Vagina (tissue), 2 donors: ENCODE results near the gene CTCFL. TPM values are rescaled to one million over a fixed set of nuclear protein-coding genes. Genes with fewer than 3 reads are reported as not detected.

Experiments
- DNase-seq, 2 donors: peaks; one replicate each; pipeline ENCODE4 v3.0.0-alpha.2; 2017; ENCODE audit errors: extremely low spot score in 2 of 2
- H3K27ac ChIP-seq: fragments of 200-600 bp; sonication (generic); one replicate; pipeline ENCODE4 v1.5.1; 2019
- H3K27me3 ChIP-seq: fragments of 200-600 bp; sonication (generic); one replicate; pipeline ENCODE4 v1.5.1; 2019
- H3K36me3 ChIP-seq, 2 donors: fragments of 200-600 bp; sonication (generic); one replicate each; pipeline ENCODE4 v1.5.1; 2017 to 2019
- H3K4me1 ChIP-seq: fragments of 200-600 bp; sonication (generic); one replicate; pipeline ENCODE4 v1.5.1; 2019
- H3K4me3 ChIP-seq, 2 donors: fragments of 200-600 bp; sonication (generic); 1 replicate in 1 of 2; 2 replicates in 1 of 2; pipeline ENCODE4 v1.5.1; 2016 to 2019
- H3K9me3 ChIP-seq: fragments of 200-600 bp; sonication (generic); one replicate; pipeline ENCODE4 v1.5.1; 2019
- CTCF ChIP-seq, 3 experiments: fragments of 450-650 bp in 2 of 3; fragments of 200-600 bp in 1 of 3; sonication (generic) in 1 of 3; IDR thresholded peaks; one replicate each; pipeline ENCODE4 v1.5.1; 2017 to 2019; ENCODE audit warnings: antibody characterized with exemption in 3 of 3, mild to moderate bottlenecking in 2 of 3, moderate library complexity in 2 of 3
- POLR2A ChIP-seq, 2 donors: fragments of 450-650 bp; IDR thresholded peaks; one replicate each; pipeline ENCODE4 v1.6.1; 2017; ENCODE audit warnings: antibody characterized with exemption in 2 of 2, mild to moderate bottlenecking in 2 of 2, moderate library complexity in 2 of 2
- POLR2AphosphoS5 ChIP-seq, 2 donors: sonication (generic); formaldehyde crosslinking; IDR thresholded peaks; one replicate each; pipeline ENCODE4 v1.9.0; 2017; ENCODE audit warnings: antibody characterized with exemption in 2 of 2, mild to moderate bottlenecking in 2 of 2, low read depth in 1 of 2; ENCODE audit not compliant: insufficient read depth in 1 of 2
- intact Hi-C: fragments of 100-400 bp; cut with DNase I; formaldehyde crosslinking; loops from one replicate; pipeline ENCODE4 v1.15.1; 2023
- total RNA-seq: library from RNA; depleted of rRNA; stranded (reverse); fragments of >200 nt; gene quantifications from one replicate; pipeline ENCODE4 v1.2.3, GENCODE V29; 2016

Gene CTCFL
- total RNA-seq, 1 donor from 2014 or later: not detected

GRCh38 chr20:57458400-57459160 lies 66.4 kb downstream of the CTCFL start:
- H3K9me3 ChIP-seq: no peaks in the 10 kb centered on the region
- no peak for DNase-seq
- TF ChIP-seq POLR2AphosphoS5 (IDR thresholded peaks at IDR 0.05; ENCODE audit: insufficient read depth in 1 of 2, low read depth in 1 of 2) (no peak), POLR2A (IDR thresholded peaks at IDR 0.05) (no peak), CTCF (IDR thresholded peaks at IDR 0.05) (no peak)
- no peaks in the 10 kb centered on the region for H3K4me1 ChIP-seq
- H3K36me3 ChIP-seq: no peaks in the 10 kb centered on the region
- no peaks in the 10 kb centered on the region for H3K27me3 ChIP-seq
- intact Hi-C loops: no loop called here
- no peak overlapping the region for H3K4me3 ChIP-seq
- no peak overlapping the region for H3K27ac ChIP-seq

- Histone ChIP-seq H3K4me3 (no peak overlapping the region), H3K4me1 (no peaks in the 10 kb centered on the region), H3K27ac (no peak overlapping the region), H3K27me3 (no peaks in the 10 kb centered on the region), H3K9me3 (no peaks in the 10 kb centered on the region), H3K36me3 (no peaks in the 10 kb centered on the region)
- intact Hi-C loops: no loop called here
- no peak for DNase-seq
- no peak for TF ChIP-seq POLR2AphosphoS5 (IDR thresholded peaks at IDR 0.05; ENCODE audit: insufficient read depth in 1 of 2, low read depth in 1 of 2)
- no peak for TF ChIP-seq CTCF (IDR thresholded peaks at IDR 0.05)
- TF ChIP-seq POLR2A (IDR thresholded peaks at IDR 0.05): no peak
Measured at GRCh38 chr20:57457243-57458095, 67.5 kb downstream of the CTCFL start.

GRCh38 chr20:57456116-57456515 lies 68.8 kb downstream of the CTCFL start:
- no peaks in the 10 kb centered on the region for H3K36me3 ChIP-seq
- DNase-seq: no peak
- H3K27ac ChIP-seq: no peak overlapping the region
- no peak overlapping the region for H3K4me3 ChIP-seq
- no peaks in the 10 kb centered on the region for H3K27me3 ChIP-seq
- no peaks in the 10 kb centered on the region for H3K9me3 ChIP-seq
- TF ChIP-seq CTCF (IDR thresholded peaks at IDR 0.05): no peak
- no peak for TF ChIP-seq POLR2A (IDR thresholded peaks at IDR 0.05)
- TF ChIP-seq POLR2AphosphoS5 (IDR thresholded peaks at IDR 0.05; ENCODE audit: insufficient read depth in 1 of 2, low read depth in 1 of 2): no peak
- intact Hi-C loops: no loop called here
- H3K4me1 ChIP-seq: no peaks in the 10 kb centered on the region

- Histone ChIP-seq H3K27me3 (no peaks in the 10 kb centered on the region), H3K27ac (no peak overlapping the region), H3K4me1 (no peaks in the 10 kb centered on the region), H3K36me3 (no peaks in the 10 kb centered on the region), H3K9me3 (no peaks in the 10 kb centered on the region), H3K4me3 (no peak overlapping the region)
- no peak for DNase-seq
- TF ChIP-seq POLR2AphosphoS5 (IDR thresholded peaks at IDR 0.05; ENCODE audit: insufficient read depth in 1 of 2, low read depth in 1 of 2) (no peak), CTCF (IDR thresholded peaks at IDR 0.05) (no peak), POLR2A (IDR thresholded peaks at IDR 0.05) (no peak)
- intact Hi-C loops: no loop called here
Measured at GRCh38 chr20:57455386-57455785, 69.6 kb downstream of the CTCFL start.
